CD4-positive, alpha-beta T cell treated with Interleukin-4 for 4 hours (primary cell): ENCODE data around the gene EFCAB6.
A peak's percentile ranks its signal among the peaks of the same experiment; 100 is the strongest.

Experiments used
- DNase-seq: peaks from one replicate; pipeline ENCODE4 v3.0.0-alpha.2; 2020

EFCAB6 gene

GRCh38 chr22:43812149-43812842 lies at the start of gene EFCAB6:
EFCAB6 (minus strand) TSS chr22:43812305; CDS start chr22:43782318, 29,987 bp downstream.
- peak; percentile 88 for DNase-seq

DNA sequence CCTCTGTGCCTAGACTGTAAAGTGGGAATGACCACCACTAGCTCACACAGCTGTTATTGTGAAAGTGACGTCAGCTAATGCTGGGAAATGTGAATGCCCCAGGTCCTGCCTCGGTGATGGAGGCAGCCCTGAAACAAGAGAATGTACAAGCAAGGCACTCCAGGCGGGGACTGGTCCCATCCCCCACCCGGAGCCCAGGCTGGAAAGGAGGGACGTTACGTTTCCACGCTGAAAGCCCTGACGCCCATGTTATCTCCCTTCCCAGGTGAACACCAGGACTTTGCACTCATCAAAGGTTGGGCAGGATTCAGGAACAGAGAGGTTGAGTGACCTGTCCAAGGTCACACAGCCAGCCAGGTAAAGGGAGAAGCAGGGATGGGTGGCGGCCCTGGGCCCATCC lies 49.4 kb upstream of the EFCAB6 start:
- no peak for DNase-seq

GRCh38 chr22:43860831-43861230 lies 48.7 kb upstream of the EFCAB6 start:
- DNase-seq = no peak

- no peak for DNase-seq
Measured at GRCh38 chr22:43860126-43860525, 48.0 kb upstream of the EFCAB6 start.

DNA sequence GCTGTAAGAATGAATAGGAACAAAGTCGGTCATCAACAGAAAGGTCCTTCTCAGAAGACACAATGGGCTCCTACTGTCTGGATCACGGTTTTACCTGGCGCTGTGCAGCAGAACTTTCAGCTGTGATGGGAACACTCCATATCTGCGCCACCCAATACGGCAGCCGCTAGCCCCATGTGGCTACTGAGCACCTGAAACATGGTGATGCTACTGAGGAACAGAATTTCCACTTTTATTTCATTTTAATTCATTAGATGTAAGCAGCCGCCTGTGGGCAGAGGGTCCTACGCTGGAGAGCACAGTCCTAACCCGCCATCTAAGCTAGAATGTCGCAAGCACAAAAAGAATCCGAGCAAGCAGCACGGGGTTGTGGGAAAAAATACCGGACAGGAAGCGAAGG lies 47.5 kb upstream of the EFCAB6 start:
- no peak for DNase-seq

- no peak for DNase-seq
Measured at GRCh38 chr22:43859176-43859575, 47.1 kb upstream of the EFCAB6 start.

GRCh38 chr22:43858156-43858895 lies 46.2 kb upstream of the EFCAB6 start:
- no peak for DNase-seq

- DNase-seq = no peak
Measured at GRCh38 chr22:43857367-43857766, 45.3 kb upstream of the EFCAB6 start.

DNA sequence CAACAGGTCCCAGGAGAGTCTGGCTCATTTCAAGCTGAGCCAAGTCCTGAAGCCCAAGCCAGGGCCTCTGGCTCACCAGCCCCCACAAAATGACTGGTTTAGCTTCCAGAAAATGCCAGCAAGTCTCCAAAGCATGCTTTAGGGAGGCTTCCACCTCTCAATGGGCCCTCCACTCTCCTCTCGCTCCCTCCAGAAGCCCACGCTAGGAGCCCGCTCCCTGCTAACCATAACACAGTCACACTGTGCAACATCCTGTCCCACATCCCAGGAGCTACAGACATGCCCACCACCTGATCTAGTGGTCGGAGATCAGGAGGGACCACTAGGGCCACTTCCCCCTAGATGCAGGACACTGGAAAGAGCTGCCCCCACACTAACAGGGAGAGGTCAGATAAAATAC lies 43.3 kb upstream of the EFCAB6 start:
- DNase-seq = no peak

DNA sequence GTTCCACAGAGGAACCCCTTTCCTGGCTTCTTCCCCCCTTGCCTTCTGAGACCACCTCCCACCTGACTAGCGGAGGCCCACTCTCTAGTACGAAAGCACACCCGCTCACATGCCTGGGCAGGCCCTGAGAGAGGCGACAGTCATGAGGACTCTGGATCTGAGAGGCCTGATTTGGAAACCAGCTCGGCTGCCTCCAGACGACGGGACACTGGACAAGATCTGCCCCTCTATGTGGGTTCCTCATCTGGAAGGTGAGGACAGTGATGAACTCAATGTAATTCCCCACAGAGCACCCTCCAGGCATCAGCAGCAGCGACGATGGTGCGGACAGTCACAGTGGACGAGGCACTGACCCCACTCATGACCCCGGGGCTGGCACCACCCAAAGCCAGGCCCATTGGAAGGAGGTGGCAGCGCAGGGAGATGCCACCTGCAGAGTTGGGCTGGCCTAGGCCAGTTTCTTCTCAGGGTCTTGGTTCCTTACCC lies 42.7 kb upstream of the EFCAB6 start:
- DNase-seq = no peak

GRCh38 chr22:43854121-43854785 lies 42.1 kb upstream of the EFCAB6 start:
- DNase-seq = no peak

GRCh38 chr22:43853328-43853931 lies 41.3 kb upstream of the EFCAB6 start:
- no peak for DNase-seq

DNA sequence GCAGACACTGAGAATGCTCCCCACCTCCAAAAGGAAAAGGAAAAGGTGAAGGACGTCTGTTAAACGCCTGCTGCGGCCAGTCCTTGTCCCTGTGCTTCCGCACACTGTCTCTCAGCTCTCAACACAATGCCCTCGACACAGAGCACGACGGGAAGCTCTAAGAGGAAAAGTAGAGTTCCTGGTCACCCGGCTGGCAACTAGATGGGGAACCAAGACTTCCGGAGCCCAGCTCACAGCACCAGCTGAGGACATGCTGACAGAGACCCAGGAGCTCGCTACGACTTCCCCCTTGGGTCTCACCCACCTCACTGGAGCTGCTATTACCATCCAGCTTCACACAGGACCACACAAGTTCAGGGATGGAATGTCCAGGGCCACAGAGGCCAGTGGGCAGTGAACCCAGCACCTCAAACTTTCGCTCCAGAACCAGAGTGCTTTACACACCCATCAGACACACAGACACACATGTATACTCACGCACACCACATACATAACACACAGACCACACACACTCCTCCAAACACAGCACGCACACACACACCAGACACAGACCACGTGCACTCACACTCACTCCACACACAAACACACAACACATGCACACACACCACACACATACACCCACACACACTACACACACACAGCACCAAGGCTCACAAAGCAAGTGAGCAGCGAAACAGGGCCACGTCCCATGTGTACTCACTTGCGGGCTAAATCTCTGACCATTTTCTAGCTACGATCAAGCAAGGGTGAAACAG lies 40.6 kb upstream of the EFCAB6 start:
- DNase-seq = no peak

DNA sequence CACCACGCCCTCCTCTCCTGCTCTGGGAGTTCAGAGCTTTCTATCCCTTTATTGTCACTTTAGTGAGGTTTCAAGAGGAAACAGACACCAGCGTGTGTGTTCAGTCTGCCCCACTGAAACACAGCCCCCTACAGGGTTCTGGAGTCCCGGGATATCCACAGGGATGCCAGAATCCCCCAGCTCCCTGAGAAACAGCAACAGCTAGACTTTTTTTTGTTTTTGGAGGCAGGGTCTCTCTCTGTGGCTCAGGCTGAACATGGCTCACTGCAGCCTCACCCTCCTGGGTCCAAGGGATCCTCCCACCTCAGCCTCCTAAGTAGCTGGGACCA lies 39.8 kb upstream of the EFCAB6 start:
- DNase-seq = no peak

DNA sequence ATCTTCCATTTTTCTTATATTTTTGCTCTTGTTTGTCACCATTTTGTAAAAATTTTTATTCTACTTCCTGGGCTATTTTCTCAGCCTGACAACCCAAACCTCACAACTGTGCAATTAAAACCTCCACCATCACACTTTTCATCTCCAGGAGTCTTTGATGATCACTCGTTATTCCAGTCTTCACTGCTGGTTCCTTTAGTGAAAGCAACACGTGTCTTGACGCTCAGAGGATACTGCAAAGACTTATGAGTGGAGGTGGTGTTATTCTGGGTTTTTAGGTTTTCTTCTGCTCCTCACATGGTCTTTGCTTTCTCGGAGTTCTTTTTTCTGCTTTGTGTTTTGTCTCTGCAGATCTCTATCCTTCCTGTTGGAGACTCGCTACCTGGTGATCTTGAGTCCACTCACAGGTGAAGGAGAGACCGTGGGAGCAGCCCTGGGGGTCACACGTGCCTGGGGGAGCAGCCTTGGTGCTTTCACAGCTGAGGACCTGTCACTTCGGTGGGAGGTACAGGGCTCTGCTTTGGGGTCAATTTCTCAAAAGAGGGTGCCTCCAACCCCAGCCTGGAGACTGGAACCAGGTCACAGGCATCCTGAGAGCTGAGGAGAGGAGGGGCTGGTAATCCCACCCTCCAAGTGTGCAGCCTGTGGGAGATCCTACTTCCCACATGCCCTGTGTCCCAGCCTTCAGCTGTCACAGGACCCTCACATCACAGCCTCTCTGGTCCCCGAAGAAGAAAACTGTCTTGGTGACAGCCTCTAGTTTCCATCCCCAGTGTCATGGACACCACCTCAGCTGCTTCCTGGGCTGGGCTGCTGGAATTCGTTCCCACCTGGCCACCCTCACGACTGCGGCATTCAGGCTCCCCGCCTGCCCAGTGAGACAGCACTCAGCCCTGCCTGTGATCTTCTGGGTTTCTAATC lies 39.2 kb upstream of the EFCAB6 start:
- no peak for DNase-seq

DNA sequence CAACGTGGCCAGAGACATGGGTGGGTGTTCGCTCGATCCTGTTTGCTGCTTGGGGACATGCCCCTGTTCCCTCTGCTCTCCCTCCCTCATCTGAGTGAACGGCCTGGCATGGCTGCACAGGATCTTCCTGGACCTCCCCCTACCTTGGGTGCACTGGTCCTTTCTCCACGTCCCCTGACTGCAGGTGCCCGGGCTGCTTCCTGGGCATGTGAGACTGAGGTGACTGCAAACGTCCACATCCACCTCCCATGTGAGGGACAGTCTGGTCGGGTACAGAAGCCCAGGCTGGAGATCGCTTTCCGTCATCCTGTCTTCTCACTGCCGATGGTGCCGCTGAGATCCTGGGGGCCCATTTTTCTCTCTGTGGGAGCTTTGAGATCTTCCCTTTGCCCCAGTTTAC lies 38.4 kb upstream of the EFCAB6 start:
- DNase-seq = no peak

GRCh38 chr22:43849731-43850130 lies 37.6 kb upstream of the EFCAB6 start:
- no peak for DNase-seq

- DNase-seq = no peak
Measured at GRCh38 chr22:43848366-43849171, 36.5 kb upstream of the EFCAB6 start.

GRCh38 chr22:43847376-43848289 lies 35.5 kb upstream of the EFCAB6 start:
- no peak for DNase-seq

DNA sequence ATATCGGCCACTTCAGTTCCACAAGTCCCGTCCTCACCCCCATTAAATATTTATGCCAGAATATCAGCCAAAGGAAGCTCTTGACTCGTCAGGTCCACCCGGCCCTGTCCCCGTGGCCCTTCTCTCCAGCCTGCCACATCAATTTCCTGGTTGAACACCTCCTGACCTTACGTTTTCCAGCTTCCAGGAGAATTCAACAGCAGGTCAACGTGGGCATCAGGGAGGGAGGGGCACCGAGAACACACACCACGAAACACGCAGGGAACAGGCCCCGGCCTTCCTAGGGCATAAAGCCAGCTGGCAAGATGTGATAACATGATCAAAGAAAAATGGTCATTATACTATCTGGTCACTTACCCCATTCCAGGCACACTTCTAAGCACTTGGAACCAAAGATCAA lies 34.9 kb upstream of the EFCAB6 start:
- no peak for DNase-seq
